Nephron progenitor cell (in vitro differentiated cells): ENCODE results near the gene GUCY1B1.

Experiments
- DNase-seq: peaks from one replicate; pipeline ENCODE4 v3.0.0; 2021
- H3K27ac Mint-ChIP-seq: 2 replicates; pipeline ENCODE4 v1.8.0; 2021; ENCODE audit warnings: mild to moderate bottlenecking, moderate library complexity, mixed read lengths
- H3K27me3 Mint-ChIP-seq: 2 replicates; pipeline ENCODE4 v1.8.0; 2021; ENCODE audit warnings: mild to moderate bottlenecking, low read depth, mixed read lengths; ENCODE audit not compliant: poor library complexity
- H3K36me3 Mint-ChIP-seq: 2 replicates; pipeline ENCODE4 v1.8.0; 2021; ENCODE audit warnings: low read depth, mixed read lengths
- H3K4me1 Mint-ChIP-seq: 2 replicates; pipeline ENCODE4 v1.8.0; 2021; ENCODE audit warnings: mixed read lengths
- H3K4me3 Mint-ChIP-seq: 2 replicates; pipeline ENCODE4 v1.8.0; 2021; ENCODE audit warnings: mild to moderate bottlenecking, moderate library complexity, mixed read lengths
- H3K9me3 Mint-ChIP-seq: 2 replicates; pipeline ENCODE4 v1.8.0; 2021; ENCODE audit warnings: mild to moderate bottlenecking, moderate library complexity, mixed read lengths
- TF ChIP-seq, protein P1 (sequence below): fragments of 200-600 bp; sonication (generic); IDR thresholded peaks from 2 replicates; pipeline ENCODE4 v1.5.0; 2021; ENCODE audit warnings: antibody characterized with exemption

Gene GUCY1B1

DNA sequence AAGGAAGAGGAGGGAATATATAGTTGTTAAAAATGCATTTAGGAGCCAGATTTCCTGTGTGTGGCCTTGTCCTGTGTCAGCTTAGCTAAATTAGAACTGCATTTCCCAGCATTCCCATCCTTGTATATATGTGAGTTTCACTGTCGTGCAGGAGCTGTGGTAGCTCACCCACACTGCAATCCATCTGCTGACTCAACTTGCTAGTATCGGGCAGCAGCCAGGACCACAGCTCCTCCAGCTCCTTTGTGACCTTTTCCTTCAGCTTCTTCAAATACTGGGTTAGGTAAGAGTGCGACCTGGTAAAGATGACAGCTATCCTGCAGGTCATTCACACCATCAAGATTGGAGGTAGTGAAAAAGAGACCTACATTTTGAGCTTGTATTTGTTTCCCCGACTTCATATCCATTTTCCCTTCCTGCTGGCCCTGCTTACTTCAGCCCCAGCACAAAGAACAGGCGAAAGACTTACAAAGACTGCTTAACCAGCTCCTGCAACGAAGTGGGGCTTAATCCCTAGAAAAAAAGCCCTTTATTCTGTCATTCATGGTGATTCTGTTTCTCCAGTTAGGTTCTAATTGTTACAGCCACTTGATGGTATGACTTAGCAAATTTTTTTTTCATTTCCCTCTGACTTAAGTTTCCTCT is 95.9 kb downstream of the GUCY1B1 start:
- peaks cover 7% of the 10 kb centered on the region for H3K9me3 Mint-ChIP-seq
- TF ChIP-seq, protein P1, sequence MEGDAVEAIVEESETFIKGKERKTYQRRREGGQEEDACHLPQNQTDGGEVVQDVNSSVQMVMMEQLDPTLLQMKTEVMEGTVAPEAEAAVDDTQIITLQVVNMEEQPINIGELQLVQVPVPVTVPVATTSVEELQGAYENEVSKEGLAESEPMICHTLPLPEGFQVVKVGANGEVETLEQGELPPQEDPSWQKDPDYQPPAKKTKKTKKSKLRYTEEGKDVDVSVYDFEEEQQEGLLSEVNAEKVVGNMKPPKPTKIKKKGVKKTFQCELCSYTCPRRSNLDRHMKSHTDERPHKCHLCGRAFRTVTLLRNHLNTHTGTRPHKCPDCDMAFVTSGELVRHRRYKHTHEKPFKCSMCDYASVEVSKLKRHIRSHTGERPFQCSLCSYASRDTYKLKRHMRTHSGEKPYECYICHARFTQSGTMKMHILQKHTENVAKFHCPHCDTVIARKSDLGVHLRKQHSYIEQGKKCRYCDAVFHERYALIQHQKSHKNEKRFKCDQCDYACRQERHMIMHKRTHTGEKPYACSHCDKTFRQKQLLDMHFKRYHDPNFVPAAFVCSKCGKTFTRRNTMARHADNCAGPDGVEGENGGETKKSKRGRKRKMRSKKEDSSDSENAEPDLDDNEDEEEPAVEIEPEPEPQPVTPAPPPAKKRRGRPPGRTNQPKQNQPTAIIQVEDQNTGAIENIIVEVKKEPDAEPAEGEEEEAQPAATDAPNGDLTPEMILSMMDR = no peak
- H3K4me1 Mint-ChIP-seq = no peaks in the 10 kb centered on the region
- no peaks in the 10 kb centered on the region for H3K36me3 Mint-ChIP-seq
- H3K4me3 Mint-ChIP-seq = no peak overlapping the region
- H3K27ac Mint-ChIP-seq = peak overlapping the region; percentile 43
- DNase-seq = no peak
- no peaks in the 10 kb centered on the region for H3K27me3 Mint-ChIP-seq

DNA sequence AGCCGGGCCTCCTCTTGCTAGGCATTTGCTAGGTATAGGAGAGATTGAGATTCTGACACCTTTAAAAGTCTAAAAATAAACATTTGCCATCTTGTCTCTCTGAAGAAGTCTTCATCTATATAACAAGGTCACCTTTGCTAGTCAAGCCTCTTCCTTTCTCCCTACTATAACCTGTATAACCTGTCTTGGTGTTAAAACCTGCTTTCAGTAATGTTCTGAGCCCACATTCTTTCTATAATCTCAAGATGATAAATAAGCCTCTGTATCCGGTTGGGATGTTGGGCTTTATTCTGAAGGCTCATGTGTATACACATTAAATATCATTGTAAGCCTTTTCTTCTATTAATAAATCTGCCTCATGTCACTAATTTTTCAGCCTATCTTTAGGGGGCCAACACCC is 97.1 kb downstream of the GUCY1B1 start:
- no peak for DNase-seq
- no peaks in the 10 kb centered on the region for H3K36me3 Mint-ChIP-seq
- no peaks in the 10 kb centered on the region for H3K27me3 Mint-ChIP-seq
- H3K27ac Mint-ChIP-seq = no peak overlapping the region
- no peaks in the 10 kb centered on the region for H3K4me1 Mint-ChIP-seq
- no peak overlapping the region for H3K4me3 Mint-ChIP-seq
- no peaks in the 10 kb centered on the region for H3K9me3 Mint-ChIP-seq
- TF ChIP-seq, protein P1 = no peak
